Left cardiac atrium (tissue), 4 donors: Measurements from ENCODE around the gene ZNF468. TPM values are rescaled to one million over a fixed set of nuclear protein-coding genes. Genes with fewer than 3 reads are reported as not detected.
"Not testable (repeated sequence)": the region's sequence is repeated elsewhere in the genome, so short reads cannot be mapped to it uniquely, and the experiment has no call there.

ENCODE experiments used
- ATAC-seq, 2 donors: fragments of 200-7000 bp; cut with Tn5 transposase; one replicate each; pipeline ENCODE4 v1.9.1; 2020; ENCODE audit warnings: mild to moderate bottlenecking in 2 of 2, moderate library complexity in 2 of 2
- DNase-seq: peaks from one replicate; pipeline ENCODE4 v3.0.0-alpha.2; 2020
- intact Hi-C, 2 donors: fragments of 100-400 bp; cut with DNase I; formaldehyde crosslinking; loops; one replicate each; pipeline versions ENCODE4 v1.14.1 to v1.15.1; 2022 to 2023
- long read RNA-seq: library from polyadenylated mRNA; unstranded; transcript quantifications from one replicate; pipeline ENCODE4 v2.0.0, GENCODE V29; 2021
- total RNA-seq, 2 donors: library from RNA; stranded (reverse); fragmentation: NEBNext Ultra II Directional; extraction: Animal tissue kit (Norgen Biotek cat#: 25700); gene quantifications; one replicate each; pipeline ENCODE4 v1.2.1, GENCODE V29; 2021
- donor health status: DM: no; HTN: yes; CAD: no.
- donor health status: DM: no; HTN: yes; CAD: no; lungs with severe emphysema.
- donor health status: DM: yes; HTN: yes; CAD: no.
- donor health status: Dilated cardiomyopathy.

Gene ZNF468
- total RNA-seq: 1 to 10 TPM; 8.5 to 8.7 TPM
- long read RNA-seq, full-length matches to known transcripts: 9 of 10 reads
- long read RNA-seq, partial matches to known transcripts: 0 of 10 reads
- long read RNA-seq, other reads (novel, unspliced or antisense): 1 of 10 reads

DNA sequence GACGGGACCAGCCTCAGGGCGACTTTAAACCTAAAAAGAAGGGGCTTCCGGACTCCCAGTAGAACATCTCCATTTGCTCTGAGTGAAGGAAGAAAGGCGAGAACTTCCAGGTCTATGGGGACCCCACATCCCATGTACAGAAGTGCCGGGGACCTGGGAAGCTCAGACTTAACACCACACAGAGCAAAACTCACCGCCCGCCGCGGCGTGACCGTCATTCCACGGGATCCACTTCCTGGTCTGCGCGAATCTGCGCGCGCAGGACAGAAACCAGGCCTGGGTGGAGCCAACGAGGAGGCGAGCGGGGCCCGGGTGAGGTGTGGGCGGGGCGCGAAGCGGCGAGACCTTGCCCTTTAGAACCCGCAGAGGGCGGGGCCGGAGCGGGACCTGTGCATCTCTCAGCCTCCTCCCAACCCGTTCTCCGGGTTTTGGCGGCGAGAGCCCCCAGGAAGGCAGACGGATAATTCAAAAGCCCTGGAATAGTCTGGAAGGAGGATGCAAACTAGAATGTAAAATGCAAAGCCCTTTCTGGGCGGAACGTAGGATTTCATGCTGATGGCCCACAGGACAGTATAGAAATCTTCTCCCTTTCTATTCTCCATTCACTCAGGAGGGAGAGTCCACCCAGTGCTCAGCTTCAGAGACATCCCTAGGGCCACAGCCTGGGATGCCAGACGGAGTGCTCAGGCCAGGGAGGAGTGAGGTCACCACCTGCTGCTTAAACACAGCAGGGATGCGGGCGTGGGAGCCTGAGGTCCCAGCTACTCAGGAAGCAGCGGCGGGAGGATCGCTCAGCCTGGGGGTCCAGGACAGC, at the start of gene ZNF468:
Gene ZNF468 (minus strand): TSS at position 242 of the 814 bp plus-strand sequence. CDS start 3,347 bp downstream, outside the sequence.
- DNase-seq (peak; percentile 81), ATAC-seq (peak; percentile 100)
- intact Hi-C loops: loop anchor here in 1 of 2 donors (10.0 kb wide), 1 partner anchor 87 kb away; no protein-coding TSS in a partner anchor

DNA sequence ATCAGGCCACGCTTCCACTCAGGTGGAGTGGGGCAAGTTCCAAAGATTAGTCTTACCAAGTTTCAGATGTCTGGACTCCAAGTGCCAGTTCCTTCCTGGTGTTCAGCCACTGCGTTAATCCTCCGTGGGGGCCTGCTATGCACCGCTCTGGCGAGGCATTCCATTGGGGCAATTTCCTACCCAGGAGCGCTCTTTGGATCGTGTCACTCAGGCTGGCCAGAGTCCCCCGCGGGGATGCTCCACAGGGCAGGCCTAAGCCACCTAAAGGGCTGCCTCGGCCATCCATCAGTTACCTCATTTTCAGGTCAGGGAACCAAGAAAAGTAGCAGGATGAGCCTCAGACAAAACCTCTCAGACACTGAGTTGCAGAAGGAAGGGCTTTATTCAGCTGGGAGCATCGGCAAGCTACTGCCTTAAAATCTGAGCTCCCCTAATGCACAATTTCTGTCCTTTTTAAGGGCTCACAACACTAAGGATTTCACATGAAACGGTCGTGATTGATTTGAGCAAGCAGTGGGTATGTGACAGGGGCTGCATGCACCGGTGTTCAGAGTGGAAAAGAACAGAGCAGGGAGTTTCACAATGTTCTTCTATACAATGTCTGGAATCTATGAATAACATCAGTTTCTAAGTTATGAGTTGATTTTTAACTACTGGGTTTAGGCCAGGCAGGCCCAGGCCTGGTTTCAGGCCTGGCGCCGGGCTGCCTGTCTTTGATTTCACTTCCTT, 46.8 kb upstream of the ZNF468 start:
- DNase-seq, intact Hi-C loops, ATAC-seq: not testable (repeated sequence)

DNA sequence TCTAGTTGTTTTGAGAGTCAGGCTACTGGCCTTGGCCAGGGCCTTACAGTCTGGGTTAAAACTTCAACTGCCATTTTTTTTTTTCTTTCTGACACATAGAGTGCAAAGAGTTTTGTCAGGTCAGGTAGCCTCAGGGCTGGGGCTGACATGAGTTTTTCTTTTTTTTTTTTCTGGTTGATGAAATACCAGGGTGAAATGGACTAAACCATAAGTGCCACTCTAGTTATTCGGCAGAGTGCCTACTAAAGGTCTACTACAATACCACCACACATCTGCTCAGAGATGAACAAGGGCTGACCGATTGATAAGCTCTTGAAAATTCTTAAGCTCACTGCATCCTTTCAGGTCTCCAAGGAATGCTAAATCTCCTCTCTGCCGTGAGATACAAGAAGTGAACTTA, 44.4 kb upstream of the ZNF468 start:
- intact Hi-C loops: no loop called here
- no peak for DNase-seq
- no peak for ATAC-seq

DNA sequence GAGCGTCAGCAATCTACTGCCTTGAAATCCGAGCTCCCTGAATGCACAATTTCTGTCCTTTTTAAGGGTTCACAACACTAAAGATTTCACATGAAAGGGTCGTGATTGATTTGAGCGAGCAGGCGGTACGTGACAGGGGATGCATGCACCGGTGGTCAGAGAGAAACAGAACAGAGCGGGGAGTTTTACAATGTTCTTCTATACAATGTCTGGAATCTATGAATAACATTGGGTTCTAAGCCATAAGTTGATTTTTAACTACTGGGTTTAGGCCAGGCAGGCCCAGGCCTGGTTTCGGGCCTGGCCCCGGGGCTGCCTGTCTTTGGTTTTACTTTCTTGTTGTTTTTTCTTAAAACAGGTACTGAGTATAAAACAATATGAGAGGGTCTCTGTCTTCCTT, 41.2 kb upstream of the ZNF468 start:
- intact Hi-C loops: loop anchor here in 1 of 2 donors (5.0 kb wide), 1 partner anchor 64 kb away; the partner anchor contains the start of gene ZNF816
- not testable (repeated sequence) for ATAC-seq, DNase-seq

DNA sequence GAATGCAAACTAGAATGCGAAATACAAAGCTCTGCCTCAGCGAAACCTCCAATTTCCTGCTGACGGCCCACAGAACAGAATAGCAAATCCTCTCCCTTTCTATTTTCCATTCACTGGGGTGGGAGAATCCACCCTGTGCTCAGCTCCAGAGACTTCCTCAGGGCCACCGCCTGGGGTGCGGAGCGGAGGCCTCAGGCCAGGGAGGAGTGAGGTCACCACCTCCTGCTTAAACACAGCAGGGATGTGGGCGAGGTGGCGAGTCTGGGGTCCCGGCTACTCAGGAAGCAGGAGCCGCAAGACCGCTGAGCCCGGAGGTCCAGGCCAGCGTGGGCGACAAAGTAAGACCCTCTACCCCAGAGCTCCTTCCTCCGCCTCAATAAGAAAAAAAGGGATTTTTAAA, 40.7 kb upstream of the ZNF468 start:
- intact Hi-C loops: loop anchor here in 1 of 2 donors (5.0 kb wide), 1 partner anchor 64 kb away; the partner anchor contains the start of gene ZNF816
- no peak for DNase-seq
- no peak for ATAC-seq

DNA sequence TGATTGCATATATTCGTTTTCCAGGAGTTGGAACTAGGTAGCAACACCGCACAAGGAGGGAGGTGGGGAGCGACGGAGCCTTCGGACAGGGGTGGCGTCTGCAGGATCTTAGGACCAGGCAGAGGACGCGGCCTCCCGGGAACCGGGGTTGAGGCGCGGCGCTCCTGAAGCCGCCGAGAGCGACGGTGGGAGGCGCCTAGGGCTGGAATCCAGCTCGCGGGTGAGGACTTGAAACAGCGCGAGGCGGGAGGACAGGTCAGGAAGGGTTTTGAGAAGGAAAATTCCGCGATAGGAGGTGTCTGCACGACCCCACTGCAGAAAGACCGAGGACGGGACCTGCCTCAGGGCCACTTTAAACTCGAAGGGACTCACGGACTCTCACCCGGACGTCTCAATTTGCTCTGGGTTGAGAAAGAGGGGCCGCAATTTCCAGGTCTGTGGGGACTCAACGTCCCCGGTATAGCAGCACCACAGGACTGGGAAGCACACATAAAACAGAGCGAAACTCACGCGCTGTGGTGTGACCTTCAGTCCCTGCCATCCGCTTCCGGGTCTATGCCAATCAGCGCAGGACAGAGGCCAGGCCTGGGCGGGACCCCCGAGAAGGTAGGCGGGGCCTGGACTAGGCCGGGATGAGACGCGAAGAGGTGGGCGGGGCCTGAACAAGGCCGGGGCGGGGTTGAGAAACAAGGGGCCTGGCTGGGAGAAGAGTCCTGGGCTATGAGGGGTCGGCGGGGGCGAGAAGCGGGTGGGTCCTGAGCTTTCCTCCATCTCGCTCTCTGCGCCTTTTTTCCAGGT, 39.9 kb upstream of the ZNF468 start, which contains the start of gene ZNF320:
Gene ZNF320 (minus strand): TSS at position 498 of the 798 bp plus-strand sequence. CDS start 7,380 bp downstream, outside the sequence.
- intact Hi-C loops: loop anchor here in 1 of 2 donors (5.0 kb wide), 1 partner anchor 65 kb away; the partner anchor contains the start of gene ZNF816
- peak; percentile 100 for ATAC-seq
- peak; percentile 98 for DNase-seq

DNA sequence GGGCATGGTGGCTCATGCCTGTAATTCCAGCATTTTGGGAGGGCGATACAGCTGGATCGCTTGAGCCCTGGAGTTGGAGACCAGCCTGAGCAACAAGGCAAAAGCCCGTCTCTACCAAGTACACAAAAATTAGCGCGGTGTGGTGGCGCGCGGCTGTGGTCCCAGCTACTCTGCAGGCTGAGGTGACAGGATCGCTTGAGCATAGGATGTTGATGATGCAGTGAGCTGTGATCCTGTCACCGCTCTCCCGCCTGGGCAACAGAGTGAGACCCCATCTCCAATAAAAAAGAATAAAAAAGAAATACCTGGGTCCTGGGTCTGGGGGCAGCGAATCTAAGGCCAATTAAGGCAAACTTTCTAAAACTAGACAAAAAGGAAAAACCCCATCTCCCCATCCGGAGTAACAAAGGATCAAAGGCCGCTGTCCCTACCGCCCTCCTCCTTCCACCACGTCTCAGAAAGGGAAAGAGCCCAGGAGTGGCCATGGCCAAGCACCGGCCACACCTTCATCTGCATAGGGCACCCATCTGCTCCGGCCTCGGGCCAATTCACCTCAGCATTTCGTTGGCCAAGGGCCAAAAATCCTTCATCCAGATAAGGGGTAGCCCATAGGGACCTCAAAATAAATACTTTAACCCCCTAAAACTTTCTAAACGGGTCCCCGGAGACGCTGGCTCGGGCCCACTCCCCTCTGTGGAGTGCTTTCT, 39.2 kb upstream of the ZNF468 start:
- intact Hi-C loops: loop anchor here in 1 of 2 donors (5.0 kb wide), 1 partner anchor 66 kb away; the partner anchor contains the start of gene ZNF816
- ATAC-seq (peak; percentile 44 to 78), DNase-seq (peak; percentile 51)

DNA sequence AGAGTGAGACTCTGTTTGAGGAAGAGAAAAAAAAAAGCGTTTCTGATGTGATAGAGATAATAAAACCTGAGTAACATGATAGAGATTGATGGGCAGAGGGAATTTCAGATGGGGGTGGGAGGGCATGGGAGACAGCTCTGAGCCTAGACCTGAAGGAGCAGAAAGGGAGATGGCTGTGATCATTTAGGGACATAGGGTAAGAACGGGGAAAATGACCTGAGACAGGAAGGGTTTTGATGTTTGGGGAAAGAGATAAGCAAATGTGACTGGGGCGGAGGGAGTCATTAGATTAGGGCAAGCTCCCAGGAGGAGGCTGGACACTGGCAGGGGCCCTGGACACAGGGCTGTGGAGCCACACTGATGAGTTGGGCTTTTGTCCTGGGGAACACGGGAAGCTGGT, 33.9 kb upstream of the ZNF468 start:
- no peak for DNase-seq
- intact Hi-C loops: no loop called here
- no peak for ATAC-seq

DNA sequence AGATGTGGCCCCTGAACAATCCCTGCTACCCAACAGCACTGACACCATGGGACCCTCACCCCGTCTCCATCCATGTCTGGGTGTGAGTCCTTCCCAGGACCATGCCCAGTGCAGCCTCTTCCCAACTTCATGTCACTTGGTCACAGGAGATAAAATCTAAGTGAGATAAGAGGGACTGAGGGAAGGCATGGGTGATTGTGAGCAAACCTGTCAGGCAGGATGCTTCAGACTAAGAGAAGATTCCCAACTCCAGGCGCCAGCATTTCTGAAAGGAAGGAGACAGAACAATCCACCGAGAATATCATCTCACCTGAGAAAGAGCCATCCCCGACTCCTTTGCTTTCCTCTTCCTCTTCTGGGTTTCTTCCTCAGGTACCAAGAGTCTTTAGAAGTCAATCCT, 32.5 kb upstream of the ZNF468 start:
- intact Hi-C loops: no loop called here
- no peak for DNase-seq
- no peak for ATAC-seq

DNA sequence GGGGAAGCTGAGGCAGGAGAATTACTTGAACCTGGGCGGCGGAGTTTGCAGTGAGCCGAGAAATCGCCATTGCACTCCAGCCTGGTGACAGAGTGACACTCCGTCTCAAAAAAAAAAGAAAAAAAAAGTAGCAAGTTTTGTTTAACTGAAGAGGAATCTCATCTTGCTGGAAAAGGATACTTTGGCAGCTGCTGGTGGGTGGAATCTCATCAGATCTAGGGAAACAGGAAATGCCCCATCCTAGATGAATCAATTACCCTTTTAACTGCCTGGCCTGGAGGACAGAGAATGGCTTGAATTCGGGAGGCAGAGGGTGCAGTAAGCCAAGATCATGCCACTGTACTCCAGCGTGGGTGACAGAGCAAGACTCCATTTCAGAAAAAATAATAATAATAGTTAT, 31.7 kb upstream of the ZNF468 start:
- DNase-seq: no peak
- ATAC-seq: no peak
- intact Hi-C loops: no loop called here

DNA sequence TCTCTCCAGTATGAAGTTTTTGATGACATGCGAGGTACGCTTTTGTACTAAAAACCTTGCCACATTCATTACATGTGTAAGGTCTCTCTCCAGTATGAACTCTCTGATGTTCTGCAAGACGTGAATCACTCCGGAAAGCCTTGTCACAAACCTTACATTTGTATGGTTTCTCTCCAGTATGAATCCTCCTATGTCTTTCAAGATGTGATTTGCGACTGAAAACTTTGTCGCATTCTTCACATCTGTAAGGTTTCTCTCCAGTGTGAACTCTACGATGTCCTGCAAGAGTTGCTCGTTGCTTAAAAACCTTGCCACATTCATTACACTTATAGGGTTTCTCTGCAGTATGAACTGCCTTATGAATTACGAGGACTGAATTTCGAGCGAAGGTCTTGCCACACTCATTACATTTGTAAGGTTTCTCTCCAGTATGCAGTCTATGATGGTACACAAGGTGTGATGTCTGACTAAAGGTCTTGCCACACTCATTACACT, 23.5 kb upstream of the ZNF468 start:
- intact Hi-C loops: no loop called here
- DNase-seq: no peak
- ATAC-seq: no peak

DNA sequence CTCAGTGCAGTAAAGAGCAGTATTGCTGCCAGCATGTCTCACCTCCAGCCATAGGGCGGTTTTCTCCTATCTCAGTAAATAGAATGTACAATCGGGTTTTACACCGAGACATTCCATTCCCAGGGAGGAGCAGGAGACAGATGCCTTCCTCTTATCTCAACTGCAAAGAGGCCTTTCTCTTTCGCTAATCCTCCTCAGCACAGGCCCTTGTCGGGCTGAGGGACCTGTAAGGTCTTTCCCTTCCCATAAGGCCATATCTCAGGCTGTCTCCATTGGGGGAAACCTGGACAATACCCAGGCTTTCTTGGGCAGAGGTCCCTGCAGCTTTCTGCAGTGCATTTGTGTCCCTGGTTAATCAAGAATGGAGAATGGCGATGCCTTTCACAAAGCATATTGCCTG, 15.6 kb upstream of the ZNF468 start:
- DNase-seq, ATAC-seq, intact Hi-C loops: not testable (repeated sequence)

DNA sequence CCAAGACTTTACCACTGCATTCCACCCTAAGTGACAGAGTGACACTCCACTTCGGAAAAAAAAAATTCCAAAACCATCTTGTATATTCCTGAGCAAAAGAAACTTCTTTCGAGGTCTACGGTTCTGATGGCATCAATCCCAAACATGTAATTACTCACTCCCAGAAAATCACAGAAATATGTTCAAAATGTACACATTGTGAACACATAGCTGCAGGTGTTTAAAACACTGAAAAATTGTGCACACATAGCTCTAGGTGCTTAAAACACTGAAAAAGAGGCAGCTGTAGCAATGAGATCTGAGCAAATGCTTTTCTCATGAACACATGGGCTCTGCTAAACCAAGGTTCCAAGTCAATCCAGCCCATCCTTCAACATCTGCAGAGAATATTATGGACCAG, 14.0 kb upstream of the ZNF468 start:
- intact Hi-C loops: no loop called here
- DNase-seq: no peak
- ATAC-seq: no peak

DNA sequence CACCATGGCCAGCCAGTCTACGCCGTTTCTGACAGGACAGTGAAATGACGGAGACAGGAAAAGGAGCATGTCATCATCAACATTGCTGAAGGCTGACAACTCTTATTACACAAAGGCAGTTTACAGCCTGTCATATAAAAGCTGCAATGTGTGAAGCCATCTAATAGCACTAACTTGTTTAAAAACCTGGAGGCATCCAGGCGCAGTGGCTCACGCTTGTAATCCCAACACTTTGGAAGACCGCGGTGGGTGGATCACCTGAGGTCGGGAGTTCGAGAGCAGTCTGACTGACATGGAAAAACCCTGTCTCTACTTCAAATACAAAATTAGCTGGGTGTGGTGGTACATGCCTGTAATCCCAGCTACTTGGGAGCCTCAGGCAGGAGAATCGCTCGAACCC, 10.6 kb upstream of the ZNF468 start:
- ATAC-seq, intact Hi-C loops, DNase-seq: not testable (repeated sequence)

DNA sequence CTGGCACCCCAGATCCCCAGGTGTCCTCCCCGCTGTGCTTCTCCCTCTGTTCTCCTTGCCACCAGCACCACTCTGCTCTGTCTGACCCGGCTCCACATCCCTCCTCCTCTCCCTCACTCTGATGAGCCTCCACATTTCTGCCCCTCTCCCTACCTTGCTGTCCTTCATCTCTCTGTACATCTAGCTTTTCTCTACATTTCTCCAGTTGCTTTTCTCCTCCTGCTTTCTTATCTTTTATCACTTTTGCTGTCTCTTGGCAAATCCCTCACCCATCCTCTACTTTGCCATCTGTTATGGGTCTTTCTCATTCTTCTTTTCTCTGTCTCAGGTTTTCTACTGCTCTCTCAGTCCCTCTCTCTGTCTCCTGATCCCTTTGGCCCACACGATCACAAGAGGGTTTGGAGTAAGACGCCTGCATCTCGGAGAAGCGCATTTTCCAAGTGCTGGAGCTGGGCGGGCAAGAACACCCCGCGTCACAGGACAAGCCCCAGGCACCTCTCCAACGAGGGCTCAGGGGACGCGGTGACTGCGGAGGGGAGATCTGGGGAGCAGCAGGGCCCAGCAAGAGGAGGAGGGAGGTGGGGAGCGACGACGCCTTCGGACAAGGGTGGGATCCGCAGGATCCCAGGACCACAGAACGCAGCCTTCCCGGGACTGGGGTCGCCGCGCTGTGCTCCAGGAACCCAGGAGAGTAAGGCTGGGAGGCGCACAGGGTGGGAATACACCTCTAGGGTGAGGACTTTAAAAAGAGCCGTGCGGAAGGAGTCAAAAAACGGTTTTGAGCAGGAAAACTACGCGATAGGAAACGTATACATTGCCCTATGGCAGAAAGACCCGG, 660 bp downstream of the ZNF468 start:
- DNase-seq: not testable (repeated sequence)
- ATAC-seq: peak; percentile 28 to 49
- intact Hi-C loops: loop anchor here in 1 of 2 donors (10.0 kb wide), 1 partner anchor 88 kb away; no protein-coding TSS in a partner anchor

DNA sequence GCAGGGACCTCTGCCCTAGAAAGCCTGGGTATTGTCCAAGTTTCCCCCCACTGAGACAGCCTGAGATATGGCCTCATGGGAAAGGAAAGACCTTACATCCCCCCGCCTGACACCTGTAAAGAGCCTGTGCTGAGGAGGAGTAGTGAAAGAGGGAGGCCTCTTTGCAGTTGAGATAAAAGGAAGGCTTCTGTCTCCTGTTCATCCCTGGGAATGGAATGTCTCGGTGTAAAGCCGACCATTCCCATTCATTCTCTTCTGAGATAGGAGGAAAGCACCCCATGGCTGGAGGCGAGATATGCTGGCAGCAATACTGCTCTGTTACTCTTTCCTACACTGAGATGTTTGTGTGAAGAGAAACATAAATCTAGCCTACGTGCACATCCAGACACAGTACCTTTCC, 10.1 kb downstream of the ZNF468 start:
- ATAC-seq, DNase-seq, intact Hi-C loops: not testable (repeated sequence)
